Adrenal gland (tissue), 12 donors: ENCODE measurements around the gene ZBTB32. TPM values are rescaled to one million over a fixed set of nuclear protein-coding genes. Genes with fewer than 3 reads are reported as not detected.
A peak's percentile ranks its signal among the peaks of the same experiment; 100 is the strongest.
"Not testable (repeated sequence)": the region's sequence is repeated elsewhere in the genome, so short reads cannot be mapped to it uniquely, and the experiment has no call there.

Experiments
- DNase-seq, 7 donors: peaks; one replicate each; pipeline ENCODE4 v3.0.0-alpha.2; 2019 to 2020
- H3K27ac ChIP-seq, 5 donors: fragments of 200-600 bp; sonication (generic) in 4 of 5; 1 replicate in 3 of 5; 2 replicates in 2 of 5; pipeline versions ENCODE4 v1.5.1 to v1.8.0; 2016 to 2020; ENCODE audit warnings: mild to moderate bottlenecking in 1 of 5
- H3K27me3 ChIP-seq: fragments of 200-600 bp; 2 replicates; pipeline ENCODE4 v1.8.0; 2021
- H3K36me3 ChIP-seq, 2 donors: fragments of 200-600 bp; replicated peaks in 1 of 2; 1 replicate in 1 of 2; 2 replicates in 1 of 2; pipeline versions ENCODE4 v1.5.1 to v1.8.0; 2018 to 2022
- H3K4me1 ChIP-seq, 2 donors: fragments of 200-600 bp; replicated peaks in 1 of 2; 1 replicate in 1 of 2; 2 replicates in 1 of 2; pipeline versions ENCODE4 v1.5.1 to v1.8.0; 2018 to 2021
- H3K4me3 ChIP-seq, 4 donors: fragments of 200-600 bp; sonication (generic) in 3 of 4; one replicate each; pipeline ENCODE4 v1.5.1; 2016 to 2018
- H3K9me3 ChIP-seq, 3 donors: fragments of 200-600 bp; sonication (generic) in 1 of 3; replicated peaks in 1 of 3; 1 replicate in 2 of 3; 2 replicates in 1 of 3; pipeline versions ENCODE4 v1.5.1 to v1.8.0; 2016 to 2021
- POLR2A ChIP-seq, 2 donors: fragments of 450-650 bp; IDR thresholded peaks; one replicate each; pipeline ENCODE4 v1.6.1; 2017; ENCODE audit warnings: antibody characterized with exemption in 2 of 2, mild to moderate bottlenecking in 2 of 2, moderate library complexity in 1 of 2
- WGBS, 4 donors: extraction: QIAGEN DNeasy Blood & Tissue Kit in 2 of 4; methylation state at CpG; one replicate each; pipeline versions ENCODE4 v1.1.5 to v1.1.7; 2013 to 2017; 5-methylcytosine and 5-hydroxymethylcytosine counted together
- intact Hi-C, 2 donors: fragments of 100-400 bp; cut with DNase I; formaldehyde crosslinking; loops; one replicate each; pipeline versions ENCODE4 v1.14.1 to v1.15.0; 2022 to 2023
- polyA plus RNA-seq, 3 donors: library from polyadenylated mRNA; stranded (reverse); fragments of 200-250 nt in 2 of 3; fragments of 350-450 nt in 1 of 3; fragmentation: Illumina TruSeq in 1 of 3; extraction: RNeasy Lipid Tissue Mini Kit (QIAGEN cat#74804) in 1 of 3; gene quantifications; one replicate each; pipeline ENCODE4 v1.2.3, GENCODE V29; 2013 to 2014
- total RNA-seq, 9 donors: library from RNA; depleted of rRNA in 4 of 9; stranded (reverse); fragments of >200 nt in 4 of 9; fragments of 120-200 nt in 1 of 9; fragmentation: NEBNext Ultra II Directional in 1 of 9; extraction: Animal tissue kit (Norgen Biotek cat#: 25700) in 1 of 9; gene quantifications; one replicate each; pipeline versions ENCODE4 v1.1.0 to v1.2.4, GENCODE V29; 2013 to 2023
- TF ChIP-seq, protein P1 (sequence below), 6 experiments: fragments of 450-650 bp in 4 of 6; fragments of 200-600 bp in 2 of 6; sonication (generic) in 1 of 6; IDR thresholded peaks; 1 replicate in 5 of 6; 2 replicates in 1 of 6; pipeline versions ENCODE4 v1.5.1 to v1.8.0; 2016 to 2021; ENCODE audit warnings: antibody characterized with exemption in 6 of 6, mild to moderate bottlenecking in 2 of 6, moderate library complexity in 1 of 6
- donor health status: healthy with polysubstance abuse.
- donor health status: Bipolar disorder and iron deficiency.
- donor health status: DM: yes; HTN: yes; CAD: no.
- donor health status: DM: no; HTN: no; CAD: no.
- donor health status: DM: no; HTN: no; CAD: no.
- donor health status: DM: yes; HTN: yes; CAD: no.

The ZBTB32 gene
- total and polyA plus RNA-seq, 12 donors = 0.27 to 0.40 (median 0.38) TPM; not detected in 9

DNA sequence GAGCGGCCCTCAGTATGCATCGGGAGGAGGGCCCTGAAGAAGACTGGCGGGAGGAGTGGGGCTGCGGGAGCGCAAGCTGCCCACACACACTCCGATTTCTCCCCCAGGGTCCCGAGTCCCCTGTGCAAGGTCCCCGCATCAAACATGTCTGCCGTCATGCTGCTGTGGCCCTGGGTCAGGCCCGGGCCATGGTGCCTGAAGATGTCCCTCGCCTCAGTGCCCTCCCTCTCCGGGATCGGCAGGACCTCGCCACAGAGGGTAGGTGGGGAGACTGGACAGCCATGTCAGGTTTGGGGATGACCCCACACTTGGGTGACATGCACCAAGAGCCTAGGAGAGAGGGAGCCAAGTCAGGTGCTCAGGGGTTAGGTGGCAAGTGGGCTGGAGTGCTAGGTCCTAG lies 18.1 kb downstream of the ZBTB32 start:
- H3K36me3 ChIP-seq = peaks cover 0 to 75% of the 10 kb centered on the region in 2 donors
- H3K4me1 ChIP-seq = peaks cover 10 to 17% of the 10 kb centered on the region in 2 donors
- H3K27me3 ChIP-seq = no peaks in the 10 kb centered on the region
- H3K4me3 ChIP-seq = no peak overlapping the region
- TF ChIP-seq POLR2A (IDR thresholded peaks at IDR 0.05) = no peak
- TF ChIP-seq, protein P1, sequence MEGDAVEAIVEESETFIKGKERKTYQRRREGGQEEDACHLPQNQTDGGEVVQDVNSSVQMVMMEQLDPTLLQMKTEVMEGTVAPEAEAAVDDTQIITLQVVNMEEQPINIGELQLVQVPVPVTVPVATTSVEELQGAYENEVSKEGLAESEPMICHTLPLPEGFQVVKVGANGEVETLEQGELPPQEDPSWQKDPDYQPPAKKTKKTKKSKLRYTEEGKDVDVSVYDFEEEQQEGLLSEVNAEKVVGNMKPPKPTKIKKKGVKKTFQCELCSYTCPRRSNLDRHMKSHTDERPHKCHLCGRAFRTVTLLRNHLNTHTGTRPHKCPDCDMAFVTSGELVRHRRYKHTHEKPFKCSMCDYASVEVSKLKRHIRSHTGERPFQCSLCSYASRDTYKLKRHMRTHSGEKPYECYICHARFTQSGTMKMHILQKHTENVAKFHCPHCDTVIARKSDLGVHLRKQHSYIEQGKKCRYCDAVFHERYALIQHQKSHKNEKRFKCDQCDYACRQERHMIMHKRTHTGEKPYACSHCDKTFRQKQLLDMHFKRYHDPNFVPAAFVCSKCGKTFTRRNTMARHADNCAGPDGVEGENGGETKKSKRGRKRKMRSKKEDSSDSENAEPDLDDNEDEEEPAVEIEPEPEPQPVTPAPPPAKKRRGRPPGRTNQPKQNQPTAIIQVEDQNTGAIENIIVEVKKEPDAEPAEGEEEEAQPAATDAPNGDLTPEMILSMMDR (IDR thresholded peaks at IDR 0.05) = no peak
- H3K27ac ChIP-seq = no peak overlapping the region
- H3K9me3 ChIP-seq = no peaks in the 10 kb centered on the region
- WGBS, 4 donors = 91 to 98% (median 95%) methylated on average over 7 to 14 of the region's 14 CpGs
- intact Hi-C loops = no loop called here
- peak in 2 of 7 donors; percentile 4 to 24 for DNase-seq

DNA sequence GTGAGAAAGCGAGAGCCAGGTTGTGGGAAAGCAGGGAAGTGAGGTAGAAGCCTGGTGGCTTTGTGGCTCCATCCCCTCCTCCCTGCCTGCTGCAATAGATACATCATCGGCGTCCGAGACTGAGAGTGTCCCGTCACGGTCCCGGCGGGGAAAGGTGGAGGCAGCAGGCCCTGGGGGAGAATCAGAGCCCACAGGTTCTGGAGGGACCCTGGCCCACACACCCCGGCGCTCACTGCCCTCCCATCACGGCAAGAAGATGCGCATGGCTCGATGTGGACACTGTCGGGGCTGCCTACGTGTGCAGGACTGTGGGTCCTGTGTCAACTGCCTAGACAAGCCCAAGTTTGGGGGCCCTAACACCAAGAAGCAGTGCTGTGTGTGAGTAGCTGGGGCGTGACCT lies 18.5 kb downstream of the ZBTB32 start:
- peaks cover 0 to 80% of the 10 kb centered on the region in 2 donors for H3K36me3 ChIP-seq
- H3K4me3 ChIP-seq = no peak overlapping the region
- peaks cover 10 to 17% of the 10 kb centered on the region in 2 donors for H3K4me1 ChIP-seq
- peak in 1 of 7 donors; percentile 6 for DNase-seq
- intact Hi-C loops = no loop called here
- no peaks in the 10 kb centered on the region for H3K9me3 ChIP-seq
- no peaks in the 10 kb centered on the region for H3K27me3 ChIP-seq
- WGBS, 4 donors = 91 to 95% (median 92%) methylated on average over 11 to 16 of the region's 16 CpGs
- no peak overlapping the region for H3K27ac ChIP-seq
- TF ChIP-seq, protein P1 (IDR thresholded peaks at IDR 0.05) = no peak
- TF ChIP-seq POLR2A (IDR thresholded peaks at IDR 0.05) = no peak

DNA sequence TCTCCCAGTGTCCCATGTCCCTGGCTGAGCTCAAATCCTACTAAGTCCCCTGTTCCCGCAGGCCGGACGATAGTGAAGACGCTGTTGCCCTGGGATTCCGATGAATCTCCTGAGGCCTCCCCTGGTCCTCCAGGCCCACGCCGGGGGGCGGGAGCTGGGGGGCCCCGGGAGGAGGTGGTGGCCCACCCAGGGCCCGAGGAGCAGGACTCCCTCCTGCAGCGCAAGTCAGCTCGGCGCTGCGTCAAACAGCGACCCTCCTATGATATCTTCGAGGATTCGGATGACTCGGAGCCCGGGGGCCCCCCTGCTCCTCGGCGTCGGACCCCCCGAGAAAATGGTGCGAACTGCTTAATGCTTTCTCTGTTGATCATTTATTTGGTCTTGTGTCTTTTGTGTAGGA lies 19.3 kb downstream of the ZBTB32 start:
- DNase-seq = peak in 1 of 7 donors; percentile 4
- H3K4me3 ChIP-seq = no peak overlapping the region
- TF ChIP-seq, protein P1 (IDR thresholded peaks at IDR 0.05) = no peak
- TF ChIP-seq POLR2A (IDR thresholded peaks at IDR 0.05) = no peak
- H3K9me3 ChIP-seq = no peaks in the 10 kb centered on the region
- intact Hi-C loops = no loop called here
- no peaks in the 10 kb centered on the region for H3K27me3 ChIP-seq
- peaks cover 9 to 15% of the 10 kb centered on the region in 2 donors for H3K4me1 ChIP-seq
- peaks cover 0 to 87% of the 10 kb centered on the region in 2 donors for H3K36me3 ChIP-seq
- H3K27ac ChIP-seq = no peak overlapping the region
- WGBS, 4 donors = 90 to 95% (median 92%) methylated on average over 7 to 24 of the region's 24 CpGs

- intact Hi-C loops, H3K9me3 ChIP-seq, H3K4me3 ChIP-seq, H3K27me3 ChIP-seq, DNase-seq, H3K27ac ChIP-seq: not testable (repeated sequence)
- Histone ChIP-seq H3K4me1 (peaks cover 4 to 10% of the 10 kb centered on the region in 2 donors), H3K36me3 (peaks cover 0 to 92% of the 10 kb centered on the region in 2 donors)
- 89 to 94% (median 90%) methylated on average over 7 of the region's 7 CpGs for WGBS, 4 donors
Measured at GRCh38 chr19:35724132-35724531, 19.8 kb downstream of the ZBTB32 start.

DNA sequence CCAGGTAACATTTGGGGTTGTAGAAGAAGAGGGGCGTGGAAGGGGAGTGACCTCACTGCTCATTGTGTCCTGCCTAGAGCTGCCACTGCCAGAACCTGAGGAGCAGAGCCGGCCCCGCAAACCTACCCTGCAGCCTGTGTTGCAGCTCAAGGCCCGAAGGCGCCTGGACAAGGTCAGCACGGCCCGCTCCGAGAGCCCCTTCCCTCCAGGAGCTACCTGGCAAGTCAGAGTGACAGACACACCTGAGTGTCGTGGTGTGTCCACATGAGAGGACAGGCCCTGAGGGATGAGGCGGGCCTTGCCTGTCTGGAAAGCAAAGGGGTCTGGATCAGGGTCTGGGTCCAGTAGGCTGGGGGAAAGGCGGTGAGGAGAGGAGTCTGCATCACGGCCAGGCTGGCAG lies 20.2 kb downstream of the ZBTB32 start:
- peak in 2 of 7 donors; percentile 5 to 26 for DNase-seq
- TF ChIP-seq POLR2A (IDR thresholded peaks at IDR 0.05) = no peak
- TF ChIP-seq, protein P1 (IDR thresholded peaks at IDR 0.05) = no peak
- Histone ChIP-seq H3K27me3 (no peaks in the 10 kb centered on the region), H3K4me3 (no peak overlapping the region), H3K4me1 (peaks cover under 1 to 6% of the 10 kb centered on the region in 2 donors), H3K9me3 (no peaks in the 10 kb centered on the region), H3K36me3 (peaks cover 0 to 96% of the 10 kb centered on the region in 2 donors), H3K27ac (no peak overlapping the region)
- intact Hi-C loops = no loop called here
- WGBS, 4 donors = 89 to 94% (median 91%) methylated on average over 5 to 12 of the region's 12 CpGs
